H1 (cell line): ENCODE measurements around the gene TSPAN33. TPM values are rescaled to one million over a fixed set of nuclear protein-coding genes. Genes with fewer than 3 reads are reported as not detected.

Experiments
- CHD7 ChIP-seq: fragments of 300-600 bp; sonication (generic); IDR thresholded peaks from 2 replicates; pipeline ENCODE4 v1.7.1; 2012; ENCODE audit warnings: low read length, moderate library complexity, mild to moderate bottlenecking, inconsistent platforms; ENCODE audit not compliant: insufficient replicate concordance
- SAP30 ChIP-seq: fragments of 300-600 bp; sonication (generic); IDR thresholded peaks from 2 replicates; pipeline ENCODE4 v1.7.1; 2012; ENCODE audit warnings: low read length, moderate library complexity, mild to moderate bottlenecking, inconsistent platforms; ENCODE audit not compliant: insufficient read depth, insufficient replicate concordance
- polyA plus RNA-seq, 7 experiments: library from polyadenylated mRNA; depleted of rRNA in 3 of 7; stranded (reverse) in 5 of 7; unstranded in 2 of 7; fragments of >200 nt in 5 of 7; fragments of 200-250 nt in 2 of 7; gene quantifications; 1 replicate in 5 of 7; 2 replicates in 1 of 7; 4 replicates in 1 of 7; pipeline versions ENCODE4 v1.2.1 to v1.2.3, GENCODE V29; 2011 to 2013; ENCODE audit warnings: missing spikeins in 2 of 7, mixed read lengths in 2 of 7
- total RNA-seq: library from RNA; stranded (reverse); fragmentation: NEBNext Ultra II Directional; extraction: Animal tissue kit (Norgen Biotek cat#: 25700); gene quantifications from 2 replicates; pipeline ENCODE4 v1.2.1, GENCODE V29; 2021

Gene TSPAN33
- total and polyA plus RNA-seq, 2 of the 8 experiments (the other 6 are each of a cell fraction or from before 2014, with no cell fraction given), result 42.8 to 47.1 TPM

- TF ChIP-seq SAP30, result no peak
- TF ChIP-seq CHD7, result no peak
Observed at GRCh38 chr7:129189661-129190310, 45.3 kb downstream of the TSPAN33 start (continued).
